WTC11 (cell line): ENCODE data around the gene RPP40. TPM values are rescaled to one million over a fixed set of nuclear protein-coding genes. Genes with fewer than 3 reads are reported as not detected.
A peak's percentile ranks its signal among the peaks of the same experiment; 100 is the strongest.

Source experiments
- ATAC-seq: fragments of 200-7000 bp; cut with Tn5 transposase; 2 replicates; pipeline ENCODE4 v1.10.0; 2021; ENCODE audit warnings: mild to moderate bottlenecking, moderate library complexity
- CTCF ChIA-PET: fragments of 300-600 bp; sonication (Branson Sonifier 250); formaldehyde crosslinking; loops from one replicate; lab custom pipeline; 2021; ENCODE audit warnings: antibody characterized with exemption; lab: Charles Lee
- POLR2A ChIA-PET: fragments of 350-600 bp; sonication (Branson Sonifier 250); formaldehyde crosslinking; loops from one replicate; lab custom pipeline; 2021; ENCODE audit warnings: antibody characterized with exemption; lab: Charles Lee
- DNase-seq: peaks from one replicate; pipeline ENCODE4 v3.0.0; 2021; ENCODE audit warnings: low spot score
- H3K27ac Mint-ChIP-seq: 2 replicates; pipeline ENCODE4 v1.8.0; 2021; ENCODE audit warnings: mixed read lengths
- H3K27me3 Mint-ChIP-seq: 2 replicates; pipeline ENCODE4 v1.8.0; 2021; ENCODE audit warnings: low read depth, mild to moderate bottlenecking, moderate library complexity, mixed read lengths
- H3K36me3 Mint-ChIP-seq: 2 replicates; pipeline ENCODE4 v1.8.0; 2021; ENCODE audit warnings: mixed read lengths
- H3K4me1 Mint-ChIP-seq: 2 replicates; pipeline ENCODE4 v1.8.0; 2022; ENCODE audit warnings: mixed read lengths
- H3K4me3 Mint-ChIP-seq: 2 replicates; pipeline ENCODE4 v1.8.0; 2021; ENCODE audit warnings: mild to moderate bottlenecking, moderate library complexity, mixed read lengths
- H3K9me3 Mint-ChIP-seq: 2 replicates; pipeline ENCODE4 v1.8.0; 2021; ENCODE audit warnings: mixed read lengths
- E2F4 ChIP-seq: sonication (generic); formaldehyde crosslinking; IDR thresholded peaks from 2 replicates; pipeline ENCODE4 v1.8.1; 2022; ENCODE audit warnings: low read depth, mild to moderate bottlenecking, moderate library complexity, missing genetic modification reagents, borderline replicate concordance
- E2F5 ChIP-seq: sonication (generic); formaldehyde crosslinking; IDR thresholded peaks from 2 replicates; pipeline ENCODE4 v1.8.1; 2022; ENCODE audit warnings: mild to moderate bottlenecking, moderate library complexity, missing genetic modification reagents
- ELF4 ChIP-seq: sonication (generic); formaldehyde crosslinking; IDR thresholded peaks from 2 replicates; pipeline ENCODE4 v1.8.1; 2022; ENCODE audit warnings: low read depth, mild to moderate bottlenecking, moderate library complexity, missing genetic modification reagents
- ETV6 ChIP-seq: sonication (generic); formaldehyde crosslinking; IDR thresholded peaks from 2 replicates; pipeline ENCODE4 v1.8.1; 2022; ENCODE audit warnings: mild to moderate bottlenecking, missing genetic modification reagents
- MYBL2 ChIP-seq: sonication (generic); formaldehyde crosslinking; IDR thresholded peaks from 2 replicates; pipeline ENCODE4 v1.8.1; 2023; ENCODE audit warnings: mild to moderate bottlenecking, moderate library complexity, missing genetic modification reagents
- NFYB ChIP-seq: sonication (generic); formaldehyde crosslinking; conservative IDR thresholded peaks from 2 replicates; pipeline ENCODE4 v1.8.0; 2022; ENCODE audit warnings: low read depth, missing genetic modification reagents
- NR3C1 ChIP-seq: sonication (generic); formaldehyde crosslinking; conservative IDR thresholded peaks from 2 replicates; pipeline ENCODE4 v1.8.1; 2023; ENCODE audit warnings: low read depth, mild to moderate bottlenecking, missing genetic modification reagents
- PRDM15 ChIP-seq: sonication (generic); formaldehyde crosslinking; IDR thresholded peaks from 2 replicates; pipeline ENCODE4 v1.8.0; 2022; ENCODE audit warnings: missing genetic modification reagents
- ZNF423 ChIP-seq: fragments of 250-450 bp; sonication (Bioruptor Pico); IDR thresholded peaks from 2 replicates; pipeline ENCODE4 v2.1.2; 2022; ENCODE audit warnings: mild to moderate bottlenecking, moderate library complexity
- ZNF425 ChIP-seq: fragments of 250-450 bp; sonication (Bioruptor Pico); conservative IDR thresholded peaks from 2 replicates; pipeline ENCODE4 v1.9.0; 2021; ENCODE audit warnings: mild to moderate bottlenecking
- total RNA-seq: library from RNA; stranded (reverse); gene quantifications from 3 replicates; pipeline ENCODE4 v1.2.3, GENCODE V29; 2021
- TF ChIP-seq, protein P1 (sequence below): fragments of 250-450 bp; sonication (Bioruptor Pico); IDR thresholded peaks from 2 replicates; pipeline ENCODE4 v1.8.0; 2021; ENCODE audit warnings: mild to moderate bottlenecking

The RPP40 gene
- total RNA-seq, 1 experiment from 2014 or later, result 12.2 TPM

DNA sequence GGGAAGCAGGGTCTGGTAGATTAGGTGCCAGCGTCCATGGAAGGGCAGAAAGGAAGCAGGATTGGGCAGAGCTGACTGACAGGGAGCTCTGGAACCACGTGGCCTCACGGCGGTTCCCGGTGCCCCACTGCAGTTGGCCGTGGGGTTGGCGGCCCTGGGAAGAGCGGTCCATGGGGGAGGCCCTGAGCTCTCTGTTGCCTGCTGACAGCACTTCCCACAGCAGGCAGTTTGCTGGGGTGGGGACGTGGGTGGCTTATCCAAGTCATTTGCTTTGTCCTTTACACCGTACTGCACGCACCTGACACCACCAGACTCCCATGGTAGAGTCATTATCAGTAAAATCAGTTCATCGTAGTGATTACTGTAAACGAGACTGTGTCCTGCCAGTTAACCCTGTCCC is 56.1 kb downstream of the RPP40 start:
- Mint-ChIP-seq H3K36me3 (peaks cover 52% of the 10 kb centered on the region), H3K4me1 (peaks cover 52% of the 10 kb centered on the region), H3K27ac (peak overlapping the region; percentile 83)
- POLR2A ChIA-PET, result no interaction called here
- TF ChIP-seq NR3C1 (no peak), MYBL2 (CRISPR knock-in tag) (no peak), ZNF423 (CRISPR knock-in tag) (no peak)
- TF ChIP-seq, all 79 proteins: peak for 0
- ATAC-seq (no peak), DNase-seq (no peak)
- CTCF ChIA-PET, result no interaction called here
- Mint-ChIP-seq H3K9me3 (no peaks in the 10 kb centered on the region), H3K27me3 (no peaks in the 10 kb centered on the region), H3K4me3 (no peak overlapping the region)

GRCh38 chr6:4946521-4946920 is 57.3 kb downstream of the RPP40 start:
- Mint-ChIP-seq H3K27ac (no peak overlapping the region), H3K27me3 (no peaks in the 10 kb centered on the region), H3K4me3 (no peak overlapping the region), H3K4me1 (peaks cover 60% of the 10 kb centered on the region), H3K9me3 (no peaks in the 10 kb centered on the region), H3K36me3 (peaks cover 44% of the 10 kb centered on the region)
- TF ChIP-seq ELF4 (CRISPR knock-in tag) (no peak), ZNF425 (CRISPR knock-in tag) (no peak), E2F5 (CRISPR knock-in tag) (no peak), E2F4 (no peak), NFYB (CRISPR knock-in tag) (no peak), ETV6 (CRISPR knock-in tag) (no peak), PRDM15 (CRISPR knock-in tag) (no peak)
- TF ChIP-seq, protein P1, sequence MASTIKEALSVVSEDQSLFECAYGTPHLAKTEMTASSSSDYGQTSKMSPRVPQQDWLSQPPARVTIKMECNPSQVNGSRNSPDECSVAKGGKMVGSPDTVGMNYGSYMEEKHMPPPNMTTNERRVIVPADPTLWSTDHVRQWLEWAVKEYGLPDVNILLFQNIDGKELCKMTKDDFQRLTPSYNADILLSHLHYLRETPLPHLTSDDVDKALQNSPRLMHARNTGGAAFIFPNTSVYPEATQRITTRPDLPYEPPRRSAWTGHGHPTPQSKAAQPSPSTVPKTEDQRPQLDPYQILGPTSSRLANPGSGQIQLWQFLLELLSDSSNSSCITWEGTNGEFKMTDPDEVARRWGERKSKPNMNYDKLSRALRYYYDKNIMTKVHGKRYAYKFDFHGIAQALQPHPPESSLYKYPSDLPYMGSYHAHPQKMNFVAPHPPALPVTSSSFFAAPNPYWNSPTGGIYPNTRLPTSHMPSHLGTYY, result no peak
- ChIA-PET CTCF (interaction anchor here (1.4 kb wide), 1 partner anchor 11 kb away, joined by 4 read pairs; no protein-coding TSS in a partner anchor), POLR2A (no interaction called here)
- no peak for DNase-seq
- no peak for ATAC-seq

Other genes starting within 250 kb of the RPP40 start
- 83.2 to 92.0 TPM (median 89.3 TPM) in 3 replicates for gene CDYL, start 227.6 kb downstream of the RPP40 start, total RNA-seq
- 0.15 to 0.48 TPM (median 0.48 TPM) in 3 replicates for gene PPP1R3G, start 81.3 kb upstream of the RPP40 start, total RNA-seq